GM19099 (cell line): ENCODE results near the gene MAPK12.

ENCODE experiments used
- POLR2A ChIP-seq: IDR thresholded peaks from 3 replicates; pipeline ENCODE4 v1.6.1; 2011; ENCODE audit warnings: low read depth; ENCODE audit not compliant: insufficient read length; ENCODE audit errors: extremely low read depth

Gene MAPK12

GRCh38 chr22:50293441-50294318 is 32.2 kb upstream of the MAPK12 start:
- no peak for TF ChIP-seq POLR2A

DNA sequence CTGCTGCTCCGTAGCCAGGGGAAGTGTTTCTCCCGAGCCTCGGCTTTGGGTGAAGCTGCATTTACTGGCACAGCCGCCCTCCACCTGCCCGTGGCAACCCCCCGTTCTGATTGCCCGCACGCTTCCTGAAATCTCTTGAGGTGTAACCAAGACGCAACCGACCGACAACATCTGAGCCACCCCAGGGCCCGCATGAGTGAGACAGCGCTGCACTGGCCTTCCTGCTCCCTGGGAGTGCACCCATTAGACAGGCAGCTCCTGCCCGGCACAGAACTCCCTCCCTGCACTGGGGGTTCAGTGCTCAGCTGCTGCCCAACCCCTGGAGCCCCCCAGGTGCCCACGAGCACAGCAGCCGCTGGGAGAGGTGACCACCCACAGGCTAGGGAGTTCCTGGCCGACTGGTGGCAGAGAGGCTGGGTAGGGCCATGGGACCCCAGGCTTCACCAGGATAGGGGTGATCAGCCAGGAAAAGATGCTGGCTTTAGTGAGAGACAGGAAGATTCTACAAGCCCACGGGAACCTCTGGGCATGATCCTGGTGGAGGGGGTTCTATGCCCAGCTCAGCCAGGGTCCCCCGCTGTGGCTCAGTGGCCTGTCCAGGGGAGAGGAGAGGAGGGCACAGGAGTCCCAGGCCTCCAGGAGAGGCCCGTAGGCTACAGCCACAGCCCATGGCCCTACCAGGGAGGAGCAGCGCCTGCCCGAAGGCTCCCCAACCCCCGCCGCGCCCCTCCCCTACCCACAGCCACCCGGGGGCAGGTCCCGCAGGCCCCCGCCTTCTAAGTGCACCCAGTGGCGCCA is 31.4 kb upstream of the MAPK12 start:
- TF ChIP-seq POLR2A: no peak

DNA sequence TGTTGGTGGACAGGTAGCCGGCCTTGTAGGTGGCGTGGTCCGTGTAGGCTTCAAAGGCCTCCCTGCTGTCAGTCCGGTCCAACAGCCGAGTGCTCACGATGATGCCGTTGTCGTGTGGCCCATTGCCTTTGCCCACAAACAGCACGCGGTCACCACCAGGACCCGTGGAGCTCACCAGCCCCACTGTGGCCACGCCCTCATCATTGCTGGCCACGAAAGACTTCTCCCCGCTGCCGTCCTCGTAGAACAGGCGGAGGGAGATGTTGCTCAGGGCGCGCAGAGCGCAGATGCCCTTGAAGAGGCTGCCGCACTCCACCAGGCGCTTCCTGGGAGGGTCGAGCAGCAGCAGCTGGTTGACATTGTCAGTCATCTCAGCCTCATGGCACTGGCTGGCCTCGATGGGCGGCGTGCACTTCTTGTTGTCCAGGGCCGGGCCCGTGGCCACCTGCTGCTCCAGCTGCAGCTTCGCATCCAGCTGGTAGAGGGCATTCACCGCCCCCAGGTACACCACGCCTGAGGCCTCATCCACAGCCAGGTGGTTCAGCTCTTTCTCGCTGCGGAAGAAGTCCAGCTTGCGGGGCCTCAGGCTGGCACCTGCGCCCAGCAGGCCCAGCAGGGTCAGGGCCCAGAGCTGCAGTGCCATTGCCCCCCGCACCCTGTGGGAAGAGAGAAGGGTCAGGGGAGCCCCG is 28.6 kb upstream of the MAPK12 start:
- no peak for TF ChIP-seq POLR2A

GRCh38 chr22:50289151-50289941 is 27.9 kb upstream of the MAPK12 start:
- no peak for TF ChIP-seq POLR2A

DNA sequence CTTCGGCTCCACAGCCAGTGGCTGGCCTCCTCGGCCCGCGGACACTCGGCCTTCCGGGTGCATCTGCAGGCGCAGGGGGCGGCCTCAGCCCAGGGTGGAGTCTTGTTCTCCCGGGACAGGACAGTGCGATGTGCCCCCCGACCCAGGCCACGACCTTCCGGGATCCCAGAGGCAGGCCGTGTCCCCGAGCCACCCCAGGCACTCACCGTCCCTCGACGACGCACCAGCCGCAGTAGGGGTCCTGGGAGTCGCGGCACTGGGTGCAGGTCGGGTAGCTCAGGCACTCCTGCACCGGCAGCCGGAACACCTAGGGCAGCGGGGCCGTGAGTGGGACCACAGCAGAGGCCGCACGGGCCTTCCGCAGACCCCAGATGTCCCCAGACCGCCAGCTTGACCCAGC is 26.2 kb upstream of the MAPK12 start:
- no peak for TF ChIP-seq POLR2A

DNA sequence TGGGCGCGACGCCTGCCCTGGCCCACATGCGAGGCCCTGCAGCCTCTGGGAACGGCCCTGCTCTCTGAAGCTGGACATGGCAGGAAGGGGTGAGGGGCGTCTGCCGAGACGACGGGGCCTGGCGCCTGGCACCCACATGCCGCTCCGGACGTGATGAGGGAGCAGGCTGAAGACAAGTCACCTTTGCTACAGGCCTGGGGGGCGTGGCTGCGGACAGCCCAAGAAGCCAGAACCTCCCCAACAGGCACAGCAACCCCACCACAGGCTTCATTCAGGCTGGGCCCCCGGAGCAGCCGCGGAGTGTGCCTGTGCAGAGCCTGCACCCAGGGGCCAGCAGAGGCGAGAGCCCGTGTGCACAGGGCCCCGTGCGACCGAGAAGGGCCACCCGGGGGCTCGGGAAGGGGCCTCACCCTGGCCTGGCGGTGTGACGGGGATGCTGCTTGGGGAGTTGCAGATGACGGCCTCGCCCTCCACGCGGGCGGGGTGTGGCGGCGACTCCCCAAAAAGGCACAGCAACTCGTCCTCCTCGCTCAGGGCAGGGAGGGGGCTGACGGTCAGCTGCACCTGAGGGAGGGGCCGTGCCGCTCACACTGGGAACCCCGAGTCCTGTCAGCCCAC is 25.3 kb upstream of the MAPK12 start:
- no peak for TF ChIP-seq POLR2A

GRCh38 chr22:50286275-50286674 is 24.8 kb upstream of the MAPK12 start:
- TF ChIP-seq POLR2A: no peak

- no peak for TF ChIP-seq POLR2A
Measured at GRCh38 chr22:50285568-50286229, 24.2 kb upstream of the MAPK12 start.

GRCh38 chr22:50284479-50284878 is 23.0 kb upstream of the MAPK12 start:
- TF ChIP-seq POLR2A: no peak

DNA sequence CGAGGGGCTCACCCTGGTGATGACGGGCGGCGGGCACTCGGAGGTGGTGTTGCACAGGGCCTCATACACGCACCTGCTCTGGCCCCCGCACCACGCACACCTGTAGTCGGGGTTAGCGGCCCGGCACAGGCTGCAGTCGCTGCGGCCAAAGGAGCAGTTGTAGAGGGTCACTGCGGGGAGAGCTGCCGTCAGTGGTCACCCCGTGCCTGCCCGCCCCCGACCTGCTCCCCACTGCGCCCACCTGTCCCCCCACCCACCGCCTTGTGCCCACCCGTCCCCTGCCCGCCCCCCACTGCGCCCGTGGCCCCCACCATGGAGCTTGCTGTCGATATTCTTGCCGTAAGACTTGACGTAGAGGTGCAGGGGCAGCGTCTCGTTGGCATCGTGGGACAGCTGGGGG is 22.3 kb upstream of the MAPK12 start:
- no peak for TF ChIP-seq POLR2A

GRCh38 chr22:50282361-50283155 is 21.1 kb upstream of the MAPK12 start:
- no peak for TF ChIP-seq POLR2A

GRCh38 chr22:50281957-50282356 is 20.5 kb upstream of the MAPK12 start:
- TF ChIP-seq POLR2A: no peak

GRCh38 chr22:50281384-50281760 is 19.9 kb upstream of the MAPK12 start:
- no peak for TF ChIP-seq POLR2A
